Left kidney (tissue), 2 donors: ENCODE measurements around the gene BAIAP3. TPM values are rescaled to one million over a fixed set of nuclear protein-coding genes. Genes with fewer than 3 reads are reported as not detected.

Source experiments
- DNase-seq: peaks from one replicate; pipeline ENCODE4 v3.0.0-alpha.2; 2013
- polyA plus RNA-seq: library from polyadenylated mRNA; unstranded; fragments of 120-200 nt; gene quantifications from one replicate; pipeline ENCODE4 v1.2.1, GENCODE V29; 2013; ENCODE audit not compliant: insufficient read length

BAIAP3 gene
- polyA plus RNA-seq, 1 donor: 4.6 TPM

- DNase-seq: no peak
These were observed 34.2 kb downstream of the BAIAP3 start for GRCh38 chr16:1367486-1368174.

- no peak for DNase-seq
These were observed 37.9 kb downstream of the BAIAP3 start for GRCh38 chr16:1371054-1371978.

- DNase-seq: no peak
These were observed 39.0 kb downstream of the BAIAP3 start for GRCh38 chr16:1372292-1372950.

GRCh38 chr16:1374418-1375297, 41.2 kb downstream of the BAIAP3 start:
- DNase-seq: no peak

GRCh38 chr16:1375298-1375640, 41.8 kb downstream of the BAIAP3 start:
- no peak for DNase-seq

GRCh38 chr16:1375741-1376410, 42.4 kb downstream of the BAIAP3 start:
- DNase-seq: no peak

- no peak for DNase-seq
These were observed 44.1 kb downstream of the BAIAP3 start for GRCh38 chr16:1377406-1378010.

GRCh38 chr16:1378087-1378803, 44.8 kb downstream of the BAIAP3 start:
- DNase-seq: no peak

GRCh38 chr16:1378804-1379303, 45.4 kb downstream of the BAIAP3 start:
- peak; percentile 5 for DNase-seq

- DNase-seq: peak; percentile 29
These were observed 46.0 kb downstream of the BAIAP3 start for GRCh38 chr16:1379304-1380076.

GRCh38 chr16:1380195-1380594, 46.8 kb downstream of the BAIAP3 start:
- DNase-seq: no peak

GRCh38 chr16:1381612-1382406, 48.4 kb downstream of the BAIAP3 start:
- no peak for DNase-seq

GRCh38 chr16:1383556-1383955, 50.1 kb downstream of the BAIAP3 start:
- no peak for DNase-seq

- DNase-seq: no peak
These were observed 51.8 kb downstream of the BAIAP3 start for GRCh38 chr16:1385232-1385631.

- DNase-seq: no peak
These were observed 53.9 kb downstream of the BAIAP3 start for GRCh38 chr16:1387331-1387730.

GRCh38 chr16:1389762-1390161, 56.3 kb downstream of the BAIAP3 start:
- no peak for DNase-seq

- no peak for DNase-seq
These were observed 56.9 kb downstream of the BAIAP3 start for GRCh38 chr16:1390239-1390779.

- no peak for DNase-seq
These were observed 59.4 kb downstream of the BAIAP3 start for GRCh38 chr16:1392826-1393225.
